Hematopoietic multipotent progenitor cell treated with erythropoietin and hydrocortisone succinate and interleukin-3 and kit ligand, for 15 days (in vitro differentiated cells): ENCODE results near the gene APAF1.

Experiments
- DNase-seq: peaks from one replicate; pipeline ENCODE4 v3.0.0-alpha.2; 2015; ENCODE audit warnings: low spot score

The APAF1 gene

DNA sequence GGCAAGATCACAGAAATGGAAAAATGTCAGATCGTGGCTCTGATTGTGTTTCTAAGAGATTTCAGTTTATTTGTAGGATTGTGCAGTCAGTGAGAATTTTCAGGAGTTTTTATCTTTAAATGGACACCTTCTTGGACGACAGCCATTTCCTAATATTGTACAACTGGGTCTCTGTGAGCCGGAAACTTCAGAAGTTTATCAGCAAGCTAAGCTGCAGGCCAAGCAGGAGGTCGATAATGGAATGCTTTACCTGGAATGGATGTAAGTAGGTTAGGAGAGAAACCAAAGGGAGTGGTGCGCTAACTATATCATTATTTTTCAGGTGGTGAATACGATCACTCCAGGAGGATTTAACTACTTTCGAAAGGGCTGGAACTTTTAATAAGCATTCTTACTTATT is 26.4 kb downstream of the APAF1 start:
- no peak for DNase-seq

DNA sequence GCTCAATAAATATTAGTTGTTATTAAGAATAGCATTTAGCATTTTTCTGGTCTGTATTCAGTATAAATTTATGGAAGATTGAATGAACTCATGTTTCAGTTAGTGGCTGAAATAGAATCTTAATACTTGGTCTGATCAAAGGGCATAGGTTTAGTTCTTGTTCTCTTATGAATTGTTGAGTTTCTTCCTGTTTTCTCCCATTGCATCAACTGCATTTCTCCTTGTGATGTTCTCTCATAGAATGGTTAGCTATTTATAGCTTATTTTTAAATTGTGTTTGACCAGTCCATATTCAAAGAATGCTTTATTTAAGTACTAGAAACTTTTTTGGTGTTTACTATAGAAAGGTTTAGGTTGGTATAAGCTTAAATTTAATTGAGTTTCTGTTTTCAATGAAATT is 29.8 kb downstream of the APAF1 start:
- no peak for DNase-seq

DNA sequence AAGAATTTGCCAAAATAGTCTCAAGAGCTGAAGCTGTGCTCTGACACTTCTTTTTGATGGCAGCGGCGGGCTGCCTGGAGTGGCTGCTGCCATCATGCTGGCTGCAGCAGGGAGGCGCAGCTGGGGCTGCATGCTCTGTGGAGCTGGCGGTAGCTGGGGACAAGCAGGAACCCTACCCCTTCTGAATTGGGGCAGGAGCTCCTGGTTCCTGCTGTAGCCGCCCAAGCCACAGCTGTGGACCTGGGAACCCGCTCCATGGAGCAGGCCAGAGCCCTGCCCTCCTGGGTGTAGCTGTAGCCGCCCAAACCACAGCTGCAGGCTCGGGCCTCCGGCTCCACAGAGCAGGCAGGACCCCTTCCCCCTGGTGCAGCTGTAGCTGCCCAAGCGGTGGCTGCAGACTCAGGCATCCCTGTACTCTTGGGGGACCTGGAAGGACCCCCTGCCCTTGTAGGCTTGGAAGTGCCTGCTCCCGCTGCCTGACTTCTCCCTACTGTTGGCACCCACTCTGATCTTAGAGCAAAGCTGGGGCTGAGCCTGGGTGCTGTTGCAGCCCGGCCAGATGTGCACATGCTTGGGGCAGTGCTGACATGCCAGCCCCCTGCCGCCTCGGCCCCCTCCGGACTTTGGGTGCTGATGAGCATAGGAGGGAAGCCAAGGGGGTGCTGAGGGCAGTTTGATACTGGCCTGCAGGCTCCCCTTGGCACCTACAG is 33.3 kb downstream of the APAF1 start:
- no peak for DNase-seq

DNA sequence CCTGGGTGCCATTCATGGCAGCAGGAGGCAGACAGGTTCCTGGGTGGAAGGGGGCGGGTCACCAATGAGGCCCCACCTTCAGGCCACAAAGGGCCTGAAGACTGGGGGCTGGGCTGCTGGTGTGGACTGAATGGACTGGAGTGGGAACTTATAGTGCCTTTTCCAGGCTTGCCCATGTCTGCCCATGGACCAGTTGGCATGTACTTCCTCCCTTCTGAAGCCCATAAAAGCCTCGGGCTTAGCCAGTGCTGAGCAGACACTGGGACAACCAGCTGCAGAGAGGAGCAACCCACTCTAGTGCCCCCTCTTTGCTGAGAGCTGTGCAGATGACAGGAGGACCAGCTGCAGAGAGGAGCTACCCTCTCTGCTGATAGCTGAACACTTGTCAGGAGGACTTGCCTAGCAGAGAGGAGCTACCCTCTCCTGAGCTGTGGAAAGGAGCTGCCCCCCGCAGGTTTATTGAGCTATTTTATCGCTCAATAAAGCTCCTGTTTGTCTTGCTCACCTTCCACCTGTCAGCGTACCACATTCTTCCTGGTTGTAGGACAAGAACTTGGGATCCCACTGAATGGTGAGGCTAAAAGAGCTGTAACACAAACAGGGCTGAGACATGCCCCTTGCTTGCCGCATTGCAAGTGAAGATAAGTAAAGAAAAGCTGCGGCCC is 34.0 kb downstream of the APAF1 start:
- no peak for DNase-seq

DNA sequence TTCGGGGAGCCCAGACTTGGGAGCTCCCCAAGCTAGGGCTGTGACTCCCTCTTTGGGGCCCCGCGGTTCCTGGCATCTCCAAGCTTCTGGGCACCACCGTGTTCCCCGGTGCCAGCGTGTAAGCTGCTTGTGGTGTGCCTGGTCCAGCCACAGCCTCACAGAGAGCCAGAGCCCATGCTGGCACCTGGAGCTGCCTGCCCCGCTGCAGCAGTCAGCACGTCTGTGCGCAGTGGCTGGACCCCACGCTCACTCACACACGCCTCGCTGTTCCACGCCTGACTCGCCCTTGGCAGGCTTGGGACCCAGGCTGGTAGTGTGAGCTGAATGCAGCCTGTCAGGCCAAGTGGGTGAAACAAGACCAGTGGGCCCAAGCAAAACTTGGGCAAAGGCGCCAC is 34.5 kb downstream of the APAF1 start:
- DNase-seq: no peak

DNA sequence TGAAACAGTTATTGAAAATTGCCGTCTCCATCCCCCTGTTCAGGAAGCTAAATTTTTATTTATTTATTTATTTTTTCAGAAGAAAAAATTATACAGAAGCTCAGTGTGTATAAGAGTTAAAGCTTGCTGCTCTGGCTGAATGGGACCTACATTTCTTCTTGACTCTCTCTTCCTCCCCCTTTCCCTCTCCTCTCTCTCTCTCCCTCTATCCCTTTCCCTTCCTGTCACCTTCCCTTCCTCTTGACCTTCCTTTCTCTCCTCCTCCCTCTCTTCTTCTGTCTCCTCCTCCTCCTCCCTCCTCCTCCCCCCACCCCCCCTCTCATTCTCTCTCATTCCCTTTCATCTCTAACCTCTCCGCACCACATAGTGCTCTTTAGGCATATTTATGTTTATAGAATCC is 39.1 kb downstream of the APAF1 start:
- DNase-seq: no peak

DNA sequence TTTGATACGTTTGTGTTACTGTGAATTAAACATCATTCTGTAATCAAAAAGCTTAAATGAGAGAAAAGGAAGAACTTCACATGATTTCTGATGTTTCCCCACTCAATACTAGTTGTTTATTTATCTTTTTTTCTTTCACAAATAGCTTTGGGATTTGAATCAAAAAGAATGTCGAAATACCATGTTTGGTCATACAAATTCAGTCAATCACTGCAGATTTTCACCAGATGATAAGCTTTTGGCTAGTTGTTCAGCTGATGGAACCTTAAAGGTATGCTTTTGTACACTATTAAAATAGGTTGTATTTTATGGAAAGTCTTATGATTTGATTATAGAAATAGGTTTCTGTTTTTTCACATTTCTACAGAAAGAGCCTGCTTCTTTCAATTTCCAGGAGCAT is 41.5 kb downstream of the APAF1 start:
- no peak for DNase-seq

DNA sequence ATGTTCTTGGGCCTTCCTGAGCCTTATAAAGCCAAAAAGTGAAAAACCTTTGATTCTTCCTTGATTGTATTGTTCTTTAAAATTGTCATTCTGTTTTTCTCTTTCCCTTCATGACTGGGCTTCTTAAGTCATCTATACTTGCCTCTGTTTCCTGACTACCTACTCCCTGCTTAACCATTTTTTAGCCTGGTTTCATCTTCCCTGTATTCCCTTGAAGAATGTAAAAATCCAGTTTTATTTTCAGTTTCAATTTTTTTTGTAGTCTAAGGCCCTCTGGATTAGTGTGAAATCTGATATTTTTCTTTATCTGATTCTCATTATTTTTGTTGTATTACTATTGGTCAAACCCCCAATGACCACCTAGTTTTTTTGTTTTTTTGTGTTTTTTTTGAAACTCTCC is 46.3 kb downstream of the APAF1 start:
- DNase-seq: no peak

DNA sequence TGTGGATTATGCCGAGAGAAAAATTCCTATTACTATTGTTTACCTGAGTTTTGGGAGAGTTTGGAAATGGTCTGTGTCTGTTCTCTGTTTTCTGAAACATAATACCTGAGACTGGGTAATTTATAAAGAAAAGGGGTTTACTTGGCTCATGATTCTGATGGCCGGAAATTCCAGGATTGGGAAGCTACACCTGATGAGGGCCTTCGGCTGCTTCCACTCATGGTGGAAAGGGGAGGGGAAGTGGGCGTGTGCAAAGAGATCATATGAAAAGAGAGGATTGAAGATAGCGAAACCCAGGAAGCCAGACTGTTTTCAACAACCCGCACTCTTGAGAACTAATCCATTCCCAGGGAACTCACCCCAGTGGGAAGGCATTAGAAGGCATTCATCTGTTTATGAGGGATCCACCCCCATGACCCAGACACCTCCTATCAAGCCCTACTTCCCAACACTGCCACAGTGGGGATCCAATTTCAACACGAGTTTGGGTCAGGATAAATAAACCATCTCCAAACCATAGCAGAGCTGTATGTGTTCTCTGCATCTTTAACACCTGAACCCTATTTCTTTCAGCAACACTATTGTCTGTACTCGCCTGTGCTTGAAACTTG is 51.1 kb downstream of the APAF1 start:
- DNase-seq: no peak

DNA sequence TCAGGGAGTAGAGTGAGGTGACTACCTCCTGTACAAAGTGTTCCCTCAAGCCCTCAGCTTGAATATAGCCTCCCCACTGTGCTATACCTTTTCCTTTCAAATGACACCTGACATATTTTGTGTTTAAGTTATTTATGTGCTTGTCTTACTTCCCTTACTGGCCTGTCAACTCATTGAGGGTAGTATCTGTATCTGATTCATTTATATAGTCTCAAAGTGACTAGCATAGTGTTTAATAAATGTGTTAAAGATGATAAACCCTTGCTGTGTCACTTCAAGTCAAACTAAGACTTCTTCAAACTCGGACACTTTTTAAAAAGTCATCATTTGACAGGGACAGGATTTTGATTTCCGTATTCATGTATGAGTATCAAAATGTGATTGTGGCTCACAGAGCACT is 52.1 kb downstream of the APAF1 start:
- DNase-seq: no peak

DNA sequence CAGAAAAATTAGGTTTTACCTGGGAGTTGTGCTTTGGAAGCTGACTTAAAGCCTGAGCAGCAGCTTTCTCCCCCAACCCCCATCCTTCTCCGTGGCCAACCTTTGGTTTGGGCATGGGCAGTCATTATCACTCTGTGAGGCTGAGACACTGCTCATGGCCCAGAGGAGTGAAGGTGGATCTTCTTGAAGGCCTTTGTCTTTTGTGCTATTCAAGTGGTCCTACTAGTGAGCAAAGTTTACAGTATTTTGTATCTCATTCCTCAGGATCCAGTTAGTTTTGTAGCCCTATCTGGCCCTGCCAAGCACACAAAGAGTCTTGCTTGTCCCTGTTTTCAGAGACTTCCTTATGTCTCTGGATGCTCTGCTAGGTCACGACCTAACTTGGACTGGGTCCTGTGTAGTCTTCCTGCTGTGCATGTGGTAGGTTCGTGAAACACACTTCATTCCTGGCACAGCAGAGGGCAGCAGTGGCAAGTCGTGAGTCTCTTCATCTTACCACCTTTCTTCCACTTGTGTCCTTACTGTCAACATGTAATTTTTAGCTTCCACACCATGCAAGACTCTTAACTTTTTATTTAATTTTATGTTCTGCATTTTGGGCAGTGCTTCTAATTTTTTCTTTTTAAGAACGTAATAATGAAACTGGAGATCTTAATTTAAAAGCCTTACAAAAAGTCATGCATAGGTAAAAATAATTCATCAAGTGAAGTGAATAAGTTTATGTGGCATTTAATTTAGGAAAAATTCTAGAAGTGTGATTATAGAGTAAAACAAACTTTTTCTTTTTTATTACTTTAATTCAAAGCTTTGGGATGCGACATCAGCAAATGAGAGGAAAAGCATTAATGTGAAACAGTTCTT is 53.7 kb downstream of the APAF1 start:
- DNase-seq: no peak

DNA sequence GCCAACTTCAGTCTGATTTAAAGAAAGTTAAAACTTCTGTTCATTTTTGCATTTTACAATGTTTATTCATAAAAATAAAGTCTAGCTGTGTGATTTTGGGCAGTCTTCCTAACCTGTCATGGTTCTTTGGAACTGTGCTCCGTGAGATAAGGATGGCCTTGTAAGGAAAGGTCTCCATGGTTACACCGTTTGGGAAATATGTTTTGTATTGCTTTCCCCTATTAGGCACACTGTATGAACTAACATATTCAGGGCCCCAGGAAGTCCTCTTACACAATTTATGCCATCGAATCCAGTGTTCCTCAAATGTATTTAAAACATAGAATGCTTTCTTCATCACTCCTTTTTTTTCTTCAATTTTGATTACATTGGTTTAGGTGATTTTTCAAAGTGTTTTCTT is 54.5 kb downstream of the APAF1 start:
- no peak for DNase-seq

DNA sequence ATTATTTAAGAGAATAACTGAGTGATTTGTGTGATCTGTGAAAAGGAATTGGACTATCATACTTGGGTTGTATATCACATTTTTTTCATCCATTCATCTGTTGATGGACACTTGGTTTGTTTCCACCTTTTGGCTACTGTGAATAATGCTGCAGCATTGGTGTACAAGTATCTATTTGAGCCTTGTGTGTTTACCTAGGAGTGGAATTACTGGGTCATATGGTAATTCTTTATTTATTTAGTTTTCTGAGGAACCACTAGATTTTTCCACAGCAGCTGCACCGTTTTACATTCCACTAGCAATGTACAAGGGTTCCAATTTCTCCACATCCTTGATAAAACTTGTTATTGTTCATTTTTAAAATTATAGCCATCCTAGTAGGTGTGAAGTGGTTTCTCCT is 56.1 kb downstream of the APAF1 start:
- DNase-seq: no peak

DNA sequence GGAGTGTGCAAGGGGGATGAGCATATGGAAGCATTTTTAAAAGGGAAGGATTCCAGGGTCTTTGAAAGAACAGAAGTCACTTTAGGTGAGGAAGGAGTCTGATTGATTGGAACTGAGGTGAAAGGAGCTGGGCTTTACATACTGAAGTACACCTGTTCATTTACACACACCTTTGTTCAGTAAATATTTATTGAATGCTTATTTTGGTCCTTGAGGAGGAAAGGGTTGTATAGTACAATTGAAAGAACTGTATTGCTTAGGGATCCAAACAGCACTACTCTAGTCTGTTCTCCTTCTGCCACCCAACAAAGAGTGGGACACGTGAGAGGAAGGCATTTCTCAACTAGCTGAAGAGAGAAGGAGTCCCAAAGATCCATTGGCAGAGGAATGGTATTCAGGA is 63.9 kb downstream of the APAF1 start:
- no peak for DNase-seq

DNA sequence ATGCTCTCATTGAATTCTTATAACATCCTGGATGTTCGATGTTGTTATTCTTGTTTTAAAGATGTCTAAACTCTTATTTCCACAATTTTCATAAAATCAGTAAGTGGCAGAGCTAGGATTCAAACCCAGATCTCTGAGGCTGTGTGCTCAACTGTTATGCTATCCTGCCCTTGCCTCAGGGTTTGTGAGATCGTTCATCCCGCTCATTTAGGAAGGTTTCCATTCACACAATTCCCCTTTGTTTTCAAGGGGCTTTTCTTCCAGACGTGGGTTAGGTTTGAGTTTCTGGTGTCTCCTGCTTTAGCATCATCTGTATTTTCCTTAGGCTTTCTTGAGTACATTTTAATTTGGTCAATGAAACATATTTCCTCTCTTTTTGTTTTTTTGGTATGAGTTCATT is 69.3 kb downstream of the APAF1 start:
- no peak for DNase-seq

DNA sequence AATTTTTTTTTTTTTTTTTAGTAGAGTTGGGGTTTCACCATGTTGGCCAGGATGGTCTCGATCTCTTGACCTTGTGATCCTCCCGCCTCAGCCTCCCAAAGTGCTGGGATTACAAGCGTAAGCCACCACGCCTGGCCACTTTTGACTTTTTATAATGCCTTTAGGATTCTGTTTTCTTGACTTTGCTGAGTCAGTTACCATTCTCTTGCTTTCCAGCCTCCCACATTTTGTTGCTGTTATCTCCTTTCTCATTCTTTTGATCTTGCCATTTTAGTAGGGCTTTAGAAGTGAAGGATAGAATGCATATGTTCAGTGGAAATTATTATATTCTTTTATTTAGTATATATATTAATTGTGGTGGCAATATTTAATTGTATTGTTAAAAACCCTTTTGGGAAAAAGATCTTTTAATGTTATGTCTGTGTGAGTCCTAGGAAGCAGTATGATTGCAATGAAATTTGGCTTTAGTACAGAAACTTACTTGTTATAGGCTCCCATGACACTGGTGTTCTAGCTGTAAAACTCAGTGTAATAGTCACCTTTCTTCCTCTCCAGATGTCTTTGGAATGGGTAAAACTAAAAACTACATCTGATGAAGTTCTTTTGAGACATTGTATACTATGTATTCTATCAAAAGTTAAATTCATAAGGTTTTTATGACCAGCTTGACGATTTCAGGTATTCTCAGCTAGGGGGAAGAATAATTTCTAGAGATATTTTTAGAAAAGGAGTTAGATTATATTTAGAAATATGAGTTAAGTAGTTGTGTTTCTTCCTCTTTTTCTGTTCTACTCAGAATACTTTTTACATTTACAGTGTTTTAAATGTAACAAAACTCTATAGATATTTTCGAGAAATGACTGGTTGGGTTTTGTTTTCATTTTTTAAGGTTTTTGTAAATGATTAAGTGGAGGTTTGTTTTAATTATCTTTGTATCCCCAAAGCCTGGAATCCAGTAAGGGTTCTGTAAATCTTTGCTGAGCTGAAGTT is 74.7 kb downstream of the APAF1 start:
- no peak for DNase-seq

DNA sequence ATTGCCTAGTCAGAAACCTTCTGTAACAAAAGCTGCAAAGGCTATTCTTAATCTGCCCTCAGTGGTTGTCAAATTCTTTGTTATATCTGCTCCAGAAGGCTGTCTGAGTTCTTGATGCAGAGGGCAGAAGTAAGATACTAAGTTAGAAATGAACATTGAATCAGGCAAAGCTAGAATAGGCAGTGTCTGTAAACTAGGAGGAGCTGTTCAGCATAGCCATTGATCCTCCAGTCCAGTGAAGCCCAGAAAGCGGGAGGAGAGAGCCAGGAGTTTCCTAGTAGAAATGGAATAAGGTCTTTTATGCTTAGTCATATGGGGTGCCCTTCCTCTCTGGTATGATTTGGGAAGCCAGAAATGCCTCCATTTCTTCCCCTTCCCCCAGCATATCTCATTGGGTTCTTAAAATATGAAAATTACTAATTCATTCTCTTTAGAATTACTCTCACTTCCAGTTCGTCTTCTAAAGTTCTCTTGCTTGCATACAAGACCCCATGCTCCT is 76.2 kb downstream of the APAF1 start:
- DNase-seq: no peak

DNA sequence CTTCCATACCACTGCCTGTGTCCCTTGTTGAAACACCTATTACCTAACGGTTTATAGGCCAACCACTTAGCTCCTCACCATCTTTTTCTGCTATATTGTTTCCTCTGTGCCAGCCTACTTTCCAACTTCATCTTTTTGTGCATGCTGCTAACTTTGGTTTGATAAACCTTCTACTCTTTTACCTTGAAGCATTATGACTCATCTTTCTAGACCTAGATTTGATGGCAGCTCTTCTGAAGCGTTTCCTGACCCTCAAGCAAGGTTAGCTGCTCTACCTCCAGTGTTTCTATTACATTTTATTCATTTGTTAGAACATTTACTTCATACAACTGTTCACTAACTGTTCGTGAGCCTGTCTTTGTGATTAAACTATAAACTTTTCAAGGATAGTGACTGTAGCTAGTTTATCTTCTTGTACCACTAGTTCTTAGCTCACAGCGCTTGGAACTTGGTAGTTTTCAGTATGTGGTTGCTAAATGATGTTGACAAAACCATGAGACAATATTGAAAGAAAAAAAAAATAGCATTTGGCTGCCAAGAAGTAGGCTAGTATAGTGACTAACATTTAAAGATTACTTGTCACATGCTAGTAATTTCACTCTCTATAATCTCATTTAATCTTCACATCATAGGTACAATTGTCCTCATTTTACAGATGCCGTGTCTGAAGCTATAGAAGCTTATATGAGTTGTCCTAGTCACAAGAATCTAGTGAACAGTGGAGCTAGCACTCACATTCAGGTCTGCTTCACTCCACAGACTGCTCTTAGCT is 79.5 kb downstream of the APAF1 start:
- no peak for DNase-seq

DNA sequence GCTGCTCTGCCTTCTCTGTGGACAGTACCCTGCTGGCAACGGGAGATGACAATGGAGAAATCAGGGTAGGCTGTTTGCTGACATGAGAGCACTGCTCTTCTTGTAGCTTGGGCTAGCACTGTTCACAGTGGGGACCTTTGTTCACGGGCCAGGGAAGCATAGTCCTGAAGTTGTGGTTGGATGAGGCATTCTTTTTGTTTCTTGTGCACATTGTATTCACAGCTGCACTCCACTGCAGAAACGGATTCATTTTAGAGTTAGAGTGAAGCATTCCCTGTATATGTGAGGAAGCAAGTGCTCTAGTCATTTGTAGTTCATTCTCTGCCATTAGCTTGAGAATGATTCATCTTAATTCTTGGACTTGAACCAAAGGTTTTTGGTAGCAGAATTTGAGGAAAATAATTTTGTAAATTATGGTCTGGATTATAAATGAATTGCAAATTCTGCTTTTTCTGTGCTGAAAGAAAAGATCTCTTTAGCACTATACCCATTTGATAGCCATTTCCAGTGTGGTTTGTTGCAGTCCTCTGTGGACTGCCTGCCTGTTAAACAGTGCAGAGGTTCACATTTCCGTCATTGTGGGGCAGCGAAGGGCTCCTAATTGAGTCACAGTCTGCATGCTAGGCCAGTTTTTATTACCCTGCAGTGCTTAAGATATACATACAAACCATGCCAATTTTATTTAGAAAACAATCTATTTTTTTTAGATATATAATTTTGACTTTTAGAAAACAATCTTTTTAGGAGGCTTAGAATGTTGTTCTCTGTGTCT is 80.6 kb downstream of the APAF1 start:
- peak; percentile 15 for DNase-seq

DNA sequence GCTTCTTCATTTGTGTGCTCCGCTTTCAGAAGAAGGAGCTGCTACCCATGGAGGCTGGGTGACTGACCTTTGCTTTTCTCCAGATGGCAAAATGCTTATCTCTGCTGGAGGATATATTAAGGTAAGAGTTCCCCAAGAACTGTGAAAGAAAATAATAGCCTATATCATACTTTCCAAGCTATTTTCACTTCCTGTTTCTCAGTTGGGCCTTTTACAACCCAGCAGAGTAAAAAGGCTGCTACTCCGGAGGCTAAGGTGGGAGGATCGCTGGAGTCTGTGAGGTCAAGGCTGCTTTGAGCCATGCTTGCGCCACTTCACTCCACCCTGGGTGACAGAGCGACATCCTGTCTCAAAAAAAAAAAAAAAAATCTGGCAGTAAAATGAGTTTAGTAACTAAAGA is 82.1 kb downstream of the APAF1 start:
- DNase-seq: no peak
